ENCODE data around the gene ADARB2.

- no peak for TF ChIP-seq BHLHE40 (IDR thresholded peaks at IDR 0.05; ENCODE audit: borderline replicate concordance)
- no peak for TF ChIP-seq ELF4 (IDR thresholded peaks at IDR 0.05)
- no peak for TF ChIP-seq TARDBP (IDR thresholded peaks at IDR 0.05)
- no peak for TF ChIP-seq FOXM1 (IDR thresholded peaks at IDR 0.05; ENCODE audit: borderline replicate concordance)
- TF ChIP-seq SP1 (IDR thresholded peaks at IDR 0.05), result no peak
- no peak for TF ChIP-seq NFRKB (IDR thresholded peaks at IDR 0.05)
- TF ChIP-seq FOXK2 (IDR thresholded peaks at IDR 0.05), result no peak
- TF ChIP-seq LEF1 (IDR thresholded peaks at IDR 0.05; ENCODE audit: borderline replicate concordance), result no peak
These were observed 449.8 kb downstream of the ADARB2 start for GRCh38 chr10:1287487-1287886.

Data from HEK293T (cell line).